CD4-positive, alpha-beta T cell treated with Interleukin-15 for 1 hour (primary cell): ENCODE data around the gene CABP2.
A peak's percentile ranks its signal among the peaks of the same experiment; 100 is the strongest.
"Not testable (repeated sequence)": the region's sequence is repeated elsewhere in the genome, so short reads cannot be mapped to it uniquely, and the experiment has no call there.

ENCODE experiments used
- DNase-seq: peaks from one replicate; pipeline ENCODE4 v3.0.0-alpha.2; 2020

The CABP2 gene

GRCh38 chr11:67493548-67494370 is 29.5 kb downstream of the CABP2 start:
- no peak for DNase-seq

- no peak for DNase-seq
These were observed 30.3 kb downstream of the CABP2 start for GRCh38 chr11:67492801-67493547.

GRCh38 chr11:67492069-67492727 is 31.0 kb downstream of the CABP2 start:
- no peak for DNase-seq

GRCh38 chr11:67491276-67492068 is 31.8 kb downstream of the CABP2 start:
- no peak for DNase-seq

- no peak for DNase-seq
These were observed 32.5 kb downstream of the CABP2 start for GRCh38 chr11:67490727-67491065.

GRCh38 chr11:67489885-67490726 is 33.1 kb downstream of the CABP2 start:
- DNase-seq: no peak

- no peak for DNase-seq
These were observed 33.9 kb downstream of the CABP2 start for GRCh38 chr11:67489203-67489884.

GRCh38 chr11:67486481-67487195 is 36.6 kb downstream of the CABP2 start:
- DNase-seq: no peak

GRCh38 chr11:67485873-67486361 is 37.3 kb downstream of the CABP2 start:
- peak; percentile 72 for DNase-seq

GRCh38 chr11:67484847-67485311 is 38.4 kb downstream of the CABP2 start:
- DNase-seq: peak; percentile 71

- no peak for DNase-seq
These were observed 39.2 kb downstream of the CABP2 start for GRCh38 chr11:67483831-67484665.

- DNase-seq: peak; percentile 97
These were observed 40.1 kb downstream of the CABP2 start, which contains the start of gene AIP for GRCh38 chr11:67482827-67483798. Gene AIP, plus strand, starts transcription at chr11:67483026. Its CDS starts 133 bp downstream, at chr11:67483159.

- no peak for DNase-seq
These were observed 40.9 kb downstream of the CABP2 start for GRCh38 chr11:67482275-67482826.

- DNase-seq: not testable (repeated sequence)
These were observed 45.7 kb downstream of the CABP2 start for GRCh38 chr11:67477344-67478050.

- not testable (repeated sequence) for DNase-seq
These were observed 46.6 kb downstream of the CABP2 start for GRCh38 chr11:67476692-67477091.

GRCh38 chr11:67472882-67473281 is 50.4 kb downstream of the CABP2 start:
- no peak for DNase-seq
